ENCODE data around the gene GRIN1. TPM values are rescaled to one million over a fixed set of nuclear protein-coding genes. Genes with fewer than 3 reads are reported as not detected.

GRIN1 gene
- total RNA-seq, 1 experiment from 2014 or later, result 2.9 TPM

DNA sequence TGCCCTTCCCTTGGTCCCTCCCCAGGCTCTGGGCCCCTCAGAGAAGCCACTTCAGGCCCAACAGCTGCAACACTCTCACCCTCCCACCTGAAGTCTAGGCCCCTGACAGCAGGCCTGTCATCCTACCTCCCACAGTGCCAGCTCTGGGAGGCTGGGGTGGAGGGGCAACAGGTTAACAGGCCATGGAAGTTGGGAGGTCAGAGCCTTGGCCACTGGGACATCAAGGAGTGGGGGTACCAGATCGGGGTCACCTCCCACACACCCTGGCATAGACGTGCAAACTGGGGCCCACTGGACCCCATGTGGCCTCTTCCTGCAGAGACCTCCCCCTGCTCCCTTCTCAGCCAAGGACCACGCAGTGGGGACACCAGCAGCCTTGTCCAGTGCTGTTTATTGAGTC is 52.3 kb downstream of the GRIN1 start:
- Histone ChIP-seq H4K8ac (replicated peaks; ENCODE audit: insufficient read length, low read depth, low read length) (no peak overlapping the region), H2BK15ac (ENCODE audit: low read depth, low read length) (no peak overlapping the region), H3K23ac (ENCODE audit: insufficient read length, low read depth, low read length) (no peak overlapping the region), H3K27ac (ENCODE audit: insufficient read length, low read depth, low read length) (no peak overlapping the region), H3K18ac (ENCODE audit: insufficient read length, low read depth, low read length) (no peak overlapping the region), H2AK5ac (ENCODE audit: insufficient read length, low read length) (no peak overlapping the region), H3T11ph (ENCODE audit: low read length) (no peak overlapping the region), H2BK120ac (ENCODE audit: low read depth, low read length, poor library complexity, severe bottlenecking) (no peak overlapping the region), H3K14ac (ENCODE audit: insufficient read depth, low read length) (no peak overlapping the region), H4K20me1 (ENCODE audit: control insufficient read depth, insufficient read depth, insufficient read length) (no peaks in the 10 kb centered on the region), H3K23me2 (ENCODE audit: insufficient read length, low read depth, low read length, poor library complexity, severe bottlenecking) (peaks cover 13% of the 10 kb centered on the region), H3K27me3 (ENCODE audit: insufficient read depth, low read length) (no peaks in the 10 kb centered on the region), H2AFZ (ENCODE audit: low read length) (no peak overlapping the region), H4K91ac (ENCODE audit: insufficient read length, low read depth, low read length) (no peak overlapping the region), H2BK5ac (ENCODE audit: insufficient read length, low read length) (no peak overlapping the region), H3K4ac (ENCODE audit: low read depth, low read length) (no peak overlapping the region), H3K79me2 (ENCODE audit: insufficient read depth, low read length) (peaks cover 10% of the 10 kb centered on the region; the same call in 1 of the 2 replicates), H3K9me3 (ENCODE audit: control insufficient read depth, low read depth, low read length) (no peaks in the 10 kb centered on the region), H3K9ac (ENCODE audit: extremely low read depth, insufficient read length, low read length) (no peak overlapping the region), H4K5ac (ENCODE audit: insufficient read length, low read depth, low read length) (no peak overlapping the region), H3K56ac (ENCODE audit: insufficient read length, low read depth, low read length) (no peak overlapping the region), H2BK20ac (ENCODE audit: low read depth, low read length, poor library complexity, severe bottlenecking) (no peak overlapping the region), H3K79me1 (ENCODE audit: insufficient read depth, low read depth, low read length, poor library complexity, severe bottlenecking) (peaks cover 6% of the 10 kb centered on the region), H2BK12ac (ENCODE audit: insufficient read length, low read depth, low read length) (no peak overlapping the region), H3K4me1 (ENCODE audit: insufficient read depth, low read length) (peaks cover 5% of the 10 kb centered on the region; the same call in 1 of the 2 replicates), H3K4me2 (ENCODE audit: insufficient read depth, insufficient read length, low read length) (no peak overlapping the region)
- peaks cover 22 to 30% of the 10 kb centered on the region in 2 experiments for H3K4me1 Mint-ChIP-seq
- no CpG with 5 or more reads among the region's 3 CpGs for WGBS (ENCODE audit: extremely low coverage, insufficient read length, low lambda C conversion rate)
- H3K27me3 Mint-ChIP-seq (ENCODE audit: low read depth), result no peaks in the 10 kb centered on the region
- TF ChIP-seq, protein P1, sequence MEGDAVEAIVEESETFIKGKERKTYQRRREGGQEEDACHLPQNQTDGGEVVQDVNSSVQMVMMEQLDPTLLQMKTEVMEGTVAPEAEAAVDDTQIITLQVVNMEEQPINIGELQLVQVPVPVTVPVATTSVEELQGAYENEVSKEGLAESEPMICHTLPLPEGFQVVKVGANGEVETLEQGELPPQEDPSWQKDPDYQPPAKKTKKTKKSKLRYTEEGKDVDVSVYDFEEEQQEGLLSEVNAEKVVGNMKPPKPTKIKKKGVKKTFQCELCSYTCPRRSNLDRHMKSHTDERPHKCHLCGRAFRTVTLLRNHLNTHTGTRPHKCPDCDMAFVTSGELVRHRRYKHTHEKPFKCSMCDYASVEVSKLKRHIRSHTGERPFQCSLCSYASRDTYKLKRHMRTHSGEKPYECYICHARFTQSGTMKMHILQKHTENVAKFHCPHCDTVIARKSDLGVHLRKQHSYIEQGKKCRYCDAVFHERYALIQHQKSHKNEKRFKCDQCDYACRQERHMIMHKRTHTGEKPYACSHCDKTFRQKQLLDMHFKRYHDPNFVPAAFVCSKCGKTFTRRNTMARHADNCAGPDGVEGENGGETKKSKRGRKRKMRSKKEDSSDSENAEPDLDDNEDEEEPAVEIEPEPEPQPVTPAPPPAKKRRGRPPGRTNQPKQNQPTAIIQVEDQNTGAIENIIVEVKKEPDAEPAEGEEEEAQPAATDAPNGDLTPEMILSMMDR (conservative IDR thresholded peaks at IDR 0.05), result no peak
- H3K4me3 Mint-ChIP-seq, result peak overlapping the region in 1 of 2 experiments; percentile 72; a peak in 2 of 5 replicates
- H3K27ac Mint-ChIP-seq, result no peak overlapping the region
- H3K9me3 Mint-ChIP-seq, result no peaks in the 10 kb centered on the region
- no peak for DNase-seq
- peaks cover 7 to 29% (median 20%) of the 10 kb centered on the region in 3 experiments; a peak in 6 of 7 replicates for H3K36me3 Mint-ChIP-seq (ENCODE audit: insufficient read depth in 1 of 3, low read depth in 3 of 3)

Measured in H9 (cell line).